HG03575 (cell line): ENCODE measurements around the gene UGT2B10.

Experiments
- ATAC-seq: cut with Tn5 transposase; IDR thresholded peaks from one replicate; pipeline ENCODE4 v1.9.1; 2021; ENCODE audit not compliant: unreplicated experiment, insufficient number of reproducible peaks, low FRiP score; ENCODE audit errors: extremely low read depth

Gene UGT2B10

DNA sequence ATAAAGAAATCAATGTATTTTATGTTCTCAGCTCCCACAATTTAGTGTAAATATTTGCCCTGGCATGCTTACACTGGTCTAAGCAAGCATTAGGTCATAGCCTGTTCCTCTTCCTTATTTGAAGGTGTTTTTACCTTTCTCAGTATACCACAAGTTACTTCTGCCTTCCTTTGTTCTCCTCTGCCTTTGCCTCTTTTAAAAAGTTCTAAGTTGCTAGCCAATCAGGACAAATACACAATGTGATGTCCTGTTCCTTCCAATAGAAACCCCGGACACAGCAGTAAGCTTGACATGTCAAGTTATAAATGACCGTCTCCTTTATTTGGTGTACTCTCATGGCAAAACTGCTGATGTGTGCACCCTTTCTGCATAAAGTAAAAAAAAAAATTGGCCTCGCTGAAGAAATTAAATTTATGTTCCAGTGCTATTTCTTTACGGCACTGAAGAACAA lies 49.4 kb downstream of the UGT2B10 start:
- ATAC-seq: no peak

DNA sequence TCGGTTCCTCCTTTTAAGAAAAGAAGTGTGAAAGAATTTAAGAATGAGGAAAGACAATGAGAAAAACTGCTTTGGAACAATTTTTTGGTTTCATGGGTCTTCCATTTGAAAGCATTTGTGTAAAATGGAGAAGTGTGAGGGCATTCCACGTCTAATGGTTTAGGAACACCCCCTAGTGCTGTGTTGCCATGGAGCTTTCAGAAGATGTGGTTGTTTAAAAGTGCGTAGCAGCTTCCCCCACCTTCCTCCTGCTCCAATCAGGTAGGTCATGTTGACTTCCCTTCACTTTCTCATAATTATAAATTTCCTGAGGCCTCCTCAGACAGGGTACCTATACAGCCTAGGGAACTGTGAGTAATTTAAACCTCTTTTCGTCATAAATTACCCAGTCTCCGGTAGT lies 50.0 kb downstream of the UGT2B10 start:
- no peak for ATAC-seq

DNA sequence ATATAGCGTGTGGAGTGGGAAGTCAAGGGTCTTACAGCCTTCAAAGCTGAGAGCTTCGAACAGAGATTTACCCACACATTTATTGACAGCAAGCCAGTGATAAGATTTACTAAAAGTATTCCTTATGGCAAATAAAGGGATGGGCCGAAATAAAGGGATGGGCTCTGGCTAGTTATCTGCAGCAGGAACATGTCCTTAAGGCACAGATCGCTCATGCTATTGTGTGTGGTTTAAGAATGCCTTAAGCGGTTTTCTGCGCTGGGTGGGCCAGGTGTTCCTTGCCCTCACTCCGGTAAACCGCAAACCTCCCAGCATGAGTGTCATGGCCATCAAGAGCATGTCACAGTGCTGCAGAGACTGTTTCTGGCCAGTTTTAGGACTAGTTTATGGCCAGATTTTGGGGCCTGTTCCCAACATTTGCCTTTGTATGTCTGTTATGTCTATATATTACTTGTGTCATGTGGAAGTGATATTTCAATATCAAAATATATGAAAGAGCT lies 53.5 kb downstream of the UGT2B10 start:
- ATAC-seq: no peak

DNA sequence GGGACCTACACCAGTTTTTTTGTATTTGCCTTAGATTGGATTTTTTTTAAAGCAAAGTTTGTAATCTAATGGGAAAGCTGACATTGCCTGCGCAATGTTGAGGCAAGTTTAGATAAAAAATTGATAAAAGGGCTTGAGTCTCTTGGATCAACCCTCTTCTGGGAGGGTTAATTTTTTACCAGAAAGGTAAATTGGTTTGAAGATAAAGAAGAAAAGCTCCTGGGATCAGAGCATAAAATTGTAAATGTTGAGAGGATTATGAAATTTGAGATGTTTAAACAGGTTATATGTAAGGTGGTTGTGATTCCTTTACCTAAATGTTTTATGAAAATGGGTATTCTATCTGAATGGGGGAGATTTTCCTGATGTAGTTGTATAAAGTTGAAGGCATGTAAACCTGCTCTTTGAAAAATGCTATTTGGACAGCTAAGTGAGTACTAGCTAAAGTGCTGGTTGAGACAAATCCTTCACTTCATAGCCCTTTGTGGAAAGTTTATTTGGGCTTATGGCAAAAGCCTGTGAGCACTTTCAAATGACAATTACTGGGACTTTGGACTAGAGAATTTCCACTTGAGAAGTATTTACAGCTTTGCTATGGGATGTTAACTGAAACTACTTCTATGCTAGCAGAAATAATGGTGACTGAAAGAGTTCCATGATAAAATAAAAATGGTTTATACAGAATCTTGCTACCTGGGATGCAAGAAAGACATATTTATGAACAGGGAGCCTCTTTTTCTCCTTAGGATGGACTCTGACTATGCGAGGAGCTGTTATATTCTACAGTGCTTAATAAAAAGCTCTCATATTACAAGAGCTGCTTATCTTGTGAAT lies 56.2 kb downstream of the UGT2B10 start:
- no peak for ATAC-seq

DNA sequence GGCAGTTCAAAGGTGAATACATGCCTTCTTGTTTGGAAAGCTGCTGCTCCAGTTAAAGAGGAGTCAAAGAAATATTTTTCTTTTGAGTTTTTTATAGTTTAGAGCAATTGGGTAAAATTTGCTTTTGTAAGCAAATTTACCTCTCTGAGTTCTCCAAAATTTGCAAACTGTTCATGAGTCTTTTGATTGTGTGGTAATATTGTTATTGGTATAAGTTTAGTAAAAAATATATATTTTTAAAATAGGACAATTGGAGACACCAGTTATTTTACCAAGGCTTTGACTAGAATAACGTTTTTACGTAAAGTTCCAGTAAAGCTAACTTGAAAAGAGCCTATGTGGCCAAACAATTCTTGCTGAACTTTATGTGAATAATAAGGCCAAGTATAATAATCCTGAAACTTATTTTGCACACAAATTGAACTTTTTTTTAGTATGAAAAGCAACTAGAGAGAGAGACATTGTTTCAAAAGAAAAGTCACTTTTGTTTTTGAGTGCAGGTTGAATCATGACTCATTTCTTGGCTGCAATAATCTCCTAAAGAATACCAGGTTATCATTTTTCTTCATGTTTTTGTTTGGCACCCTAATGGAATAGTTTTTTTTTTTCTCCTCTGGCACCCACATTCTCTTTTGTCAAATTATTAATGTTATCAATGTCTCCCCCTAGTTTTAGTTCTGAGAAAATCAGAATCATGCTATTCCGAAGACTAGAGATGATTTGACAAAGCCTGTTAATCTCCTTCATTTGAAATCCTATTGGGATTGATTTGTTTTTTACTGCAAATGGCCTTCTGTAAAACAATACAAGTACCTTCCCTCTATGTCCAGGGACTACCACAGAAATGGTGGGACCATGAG lies 57.1 kb downstream of the UGT2B10 start:
- no peak for ATAC-seq

DNA sequence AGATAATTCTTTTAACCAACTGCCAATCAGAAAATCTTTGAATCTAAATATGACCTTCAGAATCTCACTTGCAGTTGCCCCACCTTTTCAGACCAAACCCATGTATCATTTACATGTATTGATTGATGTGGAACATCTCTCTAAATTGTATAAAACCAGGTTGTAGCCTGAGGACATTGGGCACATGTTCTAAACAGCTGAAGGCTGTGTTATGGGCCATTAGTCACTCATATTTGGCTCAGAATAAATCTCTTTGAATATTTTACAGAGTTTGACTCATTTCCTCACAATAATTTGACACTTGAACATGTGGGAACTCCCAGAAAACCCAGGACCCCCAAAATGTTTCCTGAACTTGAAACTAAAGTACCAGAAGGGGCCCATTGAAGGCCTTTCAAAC lies 58.7 kb downstream of the UGT2B10 start:
- no peak for ATAC-seq

DNA sequence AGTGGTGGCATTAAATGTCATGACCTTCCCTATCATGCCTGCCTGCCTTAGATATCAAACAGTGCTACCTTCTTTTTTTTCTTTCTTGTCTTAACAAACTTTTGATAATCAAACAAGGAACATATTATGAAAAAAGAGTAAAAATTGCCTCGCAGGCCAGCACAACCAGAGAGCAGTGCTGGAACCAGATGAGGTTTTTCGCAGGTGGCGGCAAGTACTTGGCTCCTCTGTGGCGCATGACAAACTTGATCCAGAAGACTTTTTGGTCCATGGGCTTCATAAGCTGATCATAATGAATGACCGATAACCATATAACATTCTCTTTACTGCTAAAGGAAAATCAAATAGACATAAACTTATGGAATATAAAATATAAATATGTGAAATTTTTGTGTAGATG lies 61.8 kb downstream of the UGT2B10 start:
- no peak for ATAC-seq

DNA sequence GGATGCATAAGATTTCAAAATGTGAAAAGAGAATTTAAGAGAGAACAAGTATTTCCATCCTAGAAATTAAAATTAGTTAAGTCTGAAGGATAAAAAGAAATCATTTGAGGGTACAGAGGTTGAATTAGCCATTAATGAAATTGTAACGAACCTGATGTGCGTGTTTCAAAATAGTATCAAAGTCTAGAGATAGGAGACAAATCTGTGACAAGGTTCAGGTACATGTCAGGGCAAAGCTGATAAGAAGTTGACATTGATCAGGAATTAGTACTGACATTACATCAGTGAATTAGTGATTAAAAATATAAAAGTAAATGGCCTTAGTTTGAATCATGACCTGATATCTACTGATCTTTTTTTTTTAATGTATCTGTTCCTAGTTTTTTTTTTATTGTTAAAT lies 62.3 kb downstream of the UGT2B10 start:
- no peak for ATAC-seq
